HepG2 (cell line): ENCODE data around the gene HBM. TPM values are rescaled to one million over a fixed set of nuclear protein-coding genes. Genes with fewer than 3 reads are reported as not detected.

Experiments used
- CREB3 ChIP-seq: sonication (generic); formaldehyde crosslinking; IDR thresholded peaks from 2 replicates; pipeline ENCODE4 v1.5.0; 2020; ENCODE audit warnings: missing genetic modification reagents
- FOXK1 ChIP-seq: sonication (generic); formaldehyde crosslinking; IDR thresholded peaks from 2 replicates; pipeline ENCODE4 v1.4.0; 2020; ENCODE audit warnings: low read depth, missing genetic modification reagents, borderline replicate concordance
- FOXP1 ChIP-seq, 2 experiments: fragments of 450-650 bp in 1 of 2; IDR thresholded peaks; 2 replicates each; pipeline ENCODE4 v1.6.1; 2017 to 2018; ENCODE audit warnings: antibody characterized with exemption in 1 of 2
- HES4 ChIP-seq: sonication (generic); formaldehyde crosslinking; IDR thresholded peaks from 2 replicates; pipeline ENCODE4 v1.9.0; 2021; ENCODE audit warnings: mild to moderate bottlenecking, missing genetic modification reagents, borderline replicate concordance
- JDP2 ChIP-seq: sonication (generic); formaldehyde crosslinking; IDR thresholded peaks from 2 replicates; pipeline ENCODE4 v1.8.1; 2022; ENCODE audit warnings: missing genetic modification reagents, borderline replicate concordance
- NR2C2 ChIP-seq: sonication (generic); formaldehyde crosslinking; IDR thresholded peaks from 2 replicates; pipeline ENCODE4 v1.4.0; 2020; ENCODE audit warnings: missing genetic modification reagents, mild to moderate bottlenecking, moderate library complexity, borderline replicate concordance
- PTBP1 ChIP-seq: fragments of 200-400 bp; formaldehyde crosslinking; IDR thresholded peaks from 2 replicates; pipeline ENCODE4 v1.6.1; 2018; ENCODE audit warnings: low read length, low read depth; ENCODE audit not compliant: poor library complexity, severe bottlenecking
- REL ChIP-seq: sonication (generic); formaldehyde crosslinking; conservative IDR thresholded peaks from 2 replicates; pipeline ENCODE4 v1.8.0; 2022; ENCODE audit warnings: mild to moderate bottlenecking, missing genetic modification reagents, moderate library complexity
- SP2 ChIP-seq: sonication (generic); formaldehyde crosslinking; IDR thresholded peaks from 2 replicates; pipeline ENCODE4 v1.5.1; 2020; ENCODE audit warnings: mild to moderate bottlenecking, missing genetic modification reagents
- ZC3H4 ChIP-seq: sonication (generic); formaldehyde crosslinking; IDR thresholded peaks from 2 replicates; pipeline ENCODE4 v1.4.0; 2020; ENCODE audit warnings: missing genetic modification reagents, borderline replicate concordance
- ZMYM2 ChIP-seq: sonication (generic); formaldehyde crosslinking; IDR thresholded peaks from 2 replicates; pipeline ENCODE4 v1.8.0; 2022; ENCODE audit warnings: mild to moderate bottlenecking, missing genetic modification reagents
- ZNF281 ChIP-seq: sonication (generic); formaldehyde crosslinking; IDR thresholded peaks from 2 replicates; pipeline ENCODE4 v1.4.0; 2020; ENCODE audit warnings: missing genetic modification reagents, borderline replicate concordance
- ZNF292 ChIP-seq: sonication (generic); formaldehyde crosslinking; IDR thresholded peaks from 2 replicates; pipeline ENCODE4 v1.8.1; 2022; ENCODE audit warnings: mild to moderate bottlenecking, low read depth, missing genetic modification reagents, borderline replicate concordance
- ZNF580 ChIP-seq: IDR thresholded peaks from 2 replicates; pipeline ENCODE4 v1.6.1; 2016; ENCODE audit warnings: low read depth, borderline replicate concordance
- ZNF674 ChIP-seq: sonication (generic); formaldehyde crosslinking; IDR thresholded peaks from 2 replicates; pipeline ENCODE4 v1.5.0; 2020; ENCODE audit warnings: low read depth, mild to moderate bottlenecking, missing genetic modification reagents
- polyA plus RNA-seq, 8 experiments: library from polyadenylated mRNA; depleted of rRNA in 3 of 8; stranded (reverse) in 7 of 8; unstranded in 1 of 8; fragments of >200 nt; fragmentation: Illumina TruSeq in 4 of 8; extraction: Trizol in 4 of 8; gene quantifications; 2 replicates each; pipeline versions ENCODE4 v1.2.1 to v1.2.3, GENCODE V29; 2011 to 2016; ENCODE audit warnings: low read depth in 4 of 8, missing spikeins in 1 of 8, mixed read lengths in 1 of 8; ENCODE audit not compliant: insufficient read depth in 1 of 8
- total RNA-seq, 5 experiments: library from RNA; depleted of rRNA; stranded (reverse); fragments of >200 nt; fragmentation: Illumina TruSeq; extraction: Trizol; gene quantifications; 2 replicates each; pipeline ENCODE4 v1.2.3, GENCODE V29; 2016; ENCODE audit warnings: low read depth in 1 of 5
- TF ChIP-seq, protein P1 (sequence below): sonication (generic); formaldehyde crosslinking; IDR thresholded peaks from 2 replicates; pipeline ENCODE4 v1.4.0; 2020; ENCODE audit warnings: missing genetic modification reagents
- TF ChIP-seq, protein P2 (sequence below): sonication (generic); formaldehyde crosslinking; IDR thresholded peaks from 2 replicates; pipeline ENCODE4 v1.5.0; 2020; ENCODE audit warnings: missing genetic modification reagents, mild to moderate bottlenecking, borderline replicate concordance
- TF ChIP-seq, protein P3 (sequence below): sonication (generic); formaldehyde crosslinking; IDR thresholded peaks from 2 replicates; pipeline ENCODE4 v1.8.1; 2023; ENCODE audit warnings: missing genetic modification reagents, mild to moderate bottlenecking, borderline replicate concordance

Gene HBM
- total and polyA plus RNA-seq, 2 of the 13 experiments (the other 11 are each of a cell fraction or from before 2014, with no cell fraction given) = not detected

DNA sequence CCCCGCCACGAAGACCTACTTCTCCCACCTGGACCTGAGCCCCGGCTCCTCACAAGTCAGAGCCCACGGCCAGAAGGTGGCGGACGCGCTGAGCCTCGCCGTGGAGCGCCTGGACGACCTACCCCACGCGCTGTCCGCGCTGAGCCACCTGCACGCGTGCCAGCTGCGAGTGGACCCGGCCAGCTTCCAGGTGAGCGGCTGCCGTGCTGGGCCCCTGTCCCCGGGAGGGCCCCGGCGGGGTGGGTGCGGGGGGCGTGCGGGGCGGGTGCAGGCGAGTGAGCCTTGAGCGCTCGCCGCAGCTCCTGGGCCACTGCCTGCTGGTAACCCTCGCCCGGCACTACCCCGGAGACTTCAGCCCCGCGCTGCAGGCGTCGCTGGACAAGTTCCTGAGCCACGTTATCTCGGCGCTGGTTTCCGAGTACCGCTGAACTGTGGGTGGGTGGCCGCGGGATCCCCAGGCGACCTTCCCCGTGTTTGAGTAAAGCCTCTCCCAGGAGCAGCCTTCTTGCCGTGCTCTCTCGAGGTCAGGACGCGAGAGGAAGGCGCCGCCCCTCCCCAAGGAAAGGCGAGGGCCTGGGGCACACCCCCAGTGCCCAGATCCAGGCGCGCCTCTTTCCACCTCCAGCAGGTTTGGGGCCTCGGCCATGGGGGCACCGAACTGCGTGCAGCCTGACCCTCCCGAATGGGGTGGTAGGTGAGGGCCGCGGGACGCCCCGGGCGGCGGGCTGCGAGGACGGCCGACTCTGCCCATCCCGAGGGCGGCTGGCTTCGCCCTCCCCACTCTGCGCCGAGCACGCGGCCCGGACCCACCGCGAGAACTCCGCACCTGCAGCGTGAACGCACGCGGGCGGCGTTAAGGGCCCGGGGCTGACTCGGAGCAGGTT lies 15.1 kb downstream of the HBM start (continued):
- TF ChIP-seq, protein P1, sequence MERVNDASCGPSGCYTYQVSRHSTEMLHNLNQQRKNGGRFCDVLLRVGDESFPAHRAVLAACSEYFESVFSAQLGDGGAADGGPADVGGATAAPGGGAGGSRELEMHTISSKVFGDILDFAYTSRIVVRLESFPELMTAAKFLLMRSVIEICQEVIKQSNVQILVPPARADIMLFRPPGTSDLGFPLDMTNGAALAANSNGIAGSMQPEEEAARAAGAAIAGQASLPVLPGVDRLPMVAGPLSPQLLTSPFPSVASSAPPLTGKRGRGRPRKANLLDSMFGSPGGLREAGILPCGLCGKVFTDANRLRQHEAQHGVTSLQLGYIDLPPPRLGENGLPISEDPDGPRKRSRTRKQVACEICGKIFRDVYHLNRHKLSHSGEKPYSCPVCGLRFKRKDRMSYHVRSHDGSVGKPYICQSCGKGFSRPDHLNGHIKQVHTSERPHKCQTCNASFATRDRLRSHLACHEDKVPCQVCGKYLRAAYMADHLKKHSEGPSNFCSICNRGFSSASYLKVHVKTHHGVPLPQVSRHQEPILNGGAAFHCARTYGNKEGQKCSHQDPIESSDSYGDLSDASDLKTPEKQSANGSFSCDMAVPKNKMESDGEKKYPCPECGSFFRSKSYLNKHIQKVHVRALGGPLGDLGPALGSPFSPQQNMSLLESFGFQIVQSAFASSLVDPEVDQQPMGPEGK = peak; percentile 91
- TF ChIP-seq ZMYM2 (CRISPR knock-in tag) (peak; percentile 14; the same call in 1 of the 2 replicates), JDP2 (CRISPR knock-in tag) (peak; percentile 84; the same call in 1 of the 2 replicates), HES4 (CRISPR knock-in tag) (peak; percentile 99), ZNF292 (CRISPR knock-in tag) (no peak), ZC3H4 (CRISPR knock-in tag) (no peak; the same call in 1 of the 2 replicates), PTBP1 (no peak), SP2 (CRISPR knock-in tag) (0 out of 2 replicates have a peak, but pooled peaks have one; percentile 14), REL (peak; percentile 99), CREB3 (CRISPR knock-in tag) (peak; percentile 98), ZNF580 (peak; percentile 98; the same call in 1 of the 2 replicates), ZNF281 (peak; percentile 60; the same call in 1 of the 2 replicates), FOXP1 (IDR thresholded peaks at IDR 0.05) (no peak), FOXP1 (CRISPR knock-in tag; IDR thresholded peaks at IDR 0.05) (no peak), NR2C2 (CRISPR knock-in tag) (peak; percentile 71), ZNF674 (peak; percentile 99), FOXK1 (CRISPR knock-in tag) (peak; percentile 35; the same call in 1 of the 2 replicates)
- TF ChIP-seq, protein P2, sequence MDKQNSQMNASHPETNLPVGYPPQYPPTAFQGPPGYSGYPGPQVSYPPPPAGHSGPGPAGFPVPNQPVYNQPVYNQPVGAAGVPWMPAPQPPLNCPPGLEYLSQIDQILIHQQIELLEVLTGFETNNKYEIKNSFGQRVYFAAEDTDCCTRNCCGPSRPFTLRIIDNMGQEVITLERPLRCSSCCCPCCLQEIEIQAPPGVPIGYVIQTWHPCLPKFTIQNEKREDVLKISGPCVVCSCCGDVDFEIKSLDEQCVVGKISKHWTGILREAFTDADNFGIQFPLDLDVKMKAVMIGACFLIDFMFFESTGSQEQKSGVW (CRISPR knock-in tag) = peak; percentile 73; the same call in 1 of the 2 replicates
- TF ChIP-seq, protein P3, sequence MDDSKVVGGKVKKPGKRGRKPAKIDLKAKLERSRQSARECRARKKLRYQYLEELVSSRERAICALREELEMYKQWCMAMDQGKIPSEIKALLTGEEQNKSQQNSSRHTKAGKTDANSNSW (CRISPR knock-in tag) = peak; percentile 97; the same call in 1 of the 2 replicates
